Activated CD8-positive, alpha-beta memory T cell treated with anti-CD3 and anti-CD28 coated beads for 1 hour (primary cell): ENCODE measurements around the gene EIF4G3.
"Not testable (repeated sequence)": the region's sequence is repeated elsewhere in the genome, so short reads cannot be mapped to it uniquely, and the experiment has no call there.

Experiments
- DNase-seq, 2 donors: peaks; one replicate each; pipeline ENCODE4 v3.0.0-alpha.2; 2020; ENCODE audit warnings: low read depth in 1 of 2; ENCODE audit errors: extremely low read depth in 1 of 2

The EIF4G3 gene

GRCh38 chr1:20837554-20838192 lies 339.0 kb downstream of the EIF4G3 start:
- no peak for DNase-seq

- no peak for DNase-seq
Measured at GRCh38 chr1:20836230-20836629, 340.5 kb downstream of the EIF4G3 start.

DNA sequence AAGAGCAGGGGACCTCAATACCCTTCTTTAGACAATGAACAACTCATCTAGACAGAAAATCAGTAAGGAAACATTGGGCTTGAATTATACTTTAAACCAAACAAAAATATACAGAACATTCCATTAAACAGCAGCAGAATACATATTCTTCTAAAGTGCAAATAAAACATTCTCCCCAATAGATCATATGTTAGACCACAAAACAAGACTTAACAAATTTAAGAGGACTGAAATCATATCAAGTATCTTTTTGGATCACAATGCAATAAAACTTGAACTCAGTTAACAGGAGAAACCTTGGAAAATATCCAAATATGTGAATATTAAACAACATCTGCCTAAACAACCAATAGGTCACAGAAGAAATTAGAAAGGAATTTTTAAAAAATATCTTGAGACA lies 341.9 kb downstream of the EIF4G3 start:
- DNase-seq, result no peak

- no peak for DNase-seq
Measured at GRCh38 chr1:20834192-20834591, 342.5 kb downstream of the EIF4G3 start.

GRCh38 chr1:20830378-20830777 lies 346.3 kb downstream of the EIF4G3 start:
- no peak for DNase-seq

GRCh38 chr1:20829946-20830345 lies 346.8 kb downstream of the EIF4G3 start:
- no peak for DNase-seq

DNA sequence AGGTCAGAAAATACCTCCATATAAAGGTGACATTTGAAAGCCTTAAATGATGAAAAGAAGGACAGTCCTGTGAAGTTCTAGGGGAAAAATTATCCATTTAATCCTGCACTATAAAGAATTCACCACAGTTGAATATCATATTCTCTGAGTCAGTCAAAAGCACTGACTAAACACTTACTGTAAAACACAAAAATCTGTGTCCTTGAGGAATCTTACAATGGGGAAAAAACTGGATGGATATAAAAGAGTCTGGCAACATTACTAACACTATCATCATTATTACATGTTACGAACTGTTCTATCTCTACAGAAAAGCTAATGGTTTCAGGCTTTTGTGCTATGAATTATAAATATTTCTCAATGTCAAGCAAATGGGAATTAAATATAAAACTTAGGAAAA lies 347.2 kb downstream of the EIF4G3 start:
- no peak for DNase-seq

- DNase-seq, result no peak
Measured at GRCh38 chr1:20823845-20824244, 352.9 kb downstream of the EIF4G3 start.

DNA sequence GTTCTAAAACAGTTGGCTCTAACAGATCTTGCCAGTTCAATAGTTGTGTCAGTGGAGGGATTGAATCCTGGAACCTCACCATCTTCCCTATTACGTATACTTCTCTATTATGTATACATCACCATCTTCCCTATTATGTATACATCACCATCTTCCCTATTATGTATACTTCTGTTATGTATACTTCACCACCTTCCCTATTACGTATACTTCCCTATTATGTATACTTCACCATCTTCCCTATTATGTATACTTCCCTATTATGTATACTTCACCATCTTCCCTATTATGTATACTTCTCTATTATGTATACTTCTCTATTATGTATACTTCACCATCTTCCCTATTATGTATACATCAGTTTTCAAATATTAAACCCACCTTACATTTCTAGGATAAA lies 355.2 kb downstream of the EIF4G3 start:
- DNase-seq, result no peak

GRCh38 chr1:20819818-20820217 lies 356.9 kb downstream of the EIF4G3 start:
- DNase-seq, result no peak

DNA sequence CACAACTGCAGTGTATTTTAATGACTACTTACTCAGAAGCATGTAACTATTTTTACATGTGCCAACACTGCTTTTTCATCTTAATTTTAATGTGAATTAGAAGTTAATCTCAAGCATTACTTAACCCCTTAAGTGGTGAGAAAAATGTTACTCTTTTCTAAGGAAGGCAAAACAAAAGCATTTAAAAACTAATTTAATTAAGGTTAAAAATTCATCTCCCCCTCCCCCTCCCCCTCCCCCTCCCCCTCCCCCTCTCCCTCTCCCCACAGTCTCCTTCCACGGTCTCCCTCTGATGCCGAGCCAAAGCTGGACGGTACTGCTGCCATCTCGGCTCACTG lies 362.2 kb downstream of the EIF4G3 start:
- DNase-seq, result no peak

GRCh38 chr1:20811916-20812315 lies 364.8 kb downstream of the EIF4G3 start:
- no peak for DNase-seq

- no peak for DNase-seq
Measured at GRCh38 chr1:20793236-20793635, 383.5 kb downstream of the EIF4G3 start.

DNA sequence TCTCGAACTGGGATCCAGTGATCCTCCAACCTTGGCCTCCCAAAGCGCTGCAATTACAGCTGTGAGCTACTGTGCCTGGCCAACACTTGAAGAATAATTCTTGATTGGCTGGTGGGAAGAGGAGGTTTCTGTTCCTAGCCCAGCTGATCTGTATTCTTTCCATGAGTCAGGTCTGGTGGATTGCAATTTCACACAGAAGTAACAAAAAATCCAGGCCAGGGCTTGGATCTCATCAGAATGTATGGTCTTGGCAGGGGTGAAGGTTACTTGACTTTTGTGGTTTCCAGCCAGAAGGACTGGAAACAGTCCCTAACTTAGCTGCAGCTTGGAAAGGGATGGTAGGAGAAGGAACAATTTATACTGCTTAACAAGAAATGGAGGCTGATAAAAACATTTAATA lies 384.5 kb downstream of the EIF4G3 start:
- DNase-seq, result no peak

GRCh38 chr1:20790785-20791184 lies 385.9 kb downstream of the EIF4G3 start:
- DNase-seq, result no peak

GRCh38 chr1:20789598-20789997 lies 387.1 kb downstream of the EIF4G3 start:
- not testable (repeated sequence) for DNase-seq

- no peak for DNase-seq
Measured at GRCh38 chr1:20787840-20788795, 388.6 kb downstream of the EIF4G3 start.

- DNase-seq, result peak; percentile 50 to 76
Measured at GRCh38 chr1:20787029-20787839, 389.5 kb downstream of the EIF4G3 start, which contains the start of gene HP1BP3. Gene HP1BP3 (minus strand): TSS chr1:20787307. CDS start chr1:20780440, 6,867 bp downstream.

DNA sequence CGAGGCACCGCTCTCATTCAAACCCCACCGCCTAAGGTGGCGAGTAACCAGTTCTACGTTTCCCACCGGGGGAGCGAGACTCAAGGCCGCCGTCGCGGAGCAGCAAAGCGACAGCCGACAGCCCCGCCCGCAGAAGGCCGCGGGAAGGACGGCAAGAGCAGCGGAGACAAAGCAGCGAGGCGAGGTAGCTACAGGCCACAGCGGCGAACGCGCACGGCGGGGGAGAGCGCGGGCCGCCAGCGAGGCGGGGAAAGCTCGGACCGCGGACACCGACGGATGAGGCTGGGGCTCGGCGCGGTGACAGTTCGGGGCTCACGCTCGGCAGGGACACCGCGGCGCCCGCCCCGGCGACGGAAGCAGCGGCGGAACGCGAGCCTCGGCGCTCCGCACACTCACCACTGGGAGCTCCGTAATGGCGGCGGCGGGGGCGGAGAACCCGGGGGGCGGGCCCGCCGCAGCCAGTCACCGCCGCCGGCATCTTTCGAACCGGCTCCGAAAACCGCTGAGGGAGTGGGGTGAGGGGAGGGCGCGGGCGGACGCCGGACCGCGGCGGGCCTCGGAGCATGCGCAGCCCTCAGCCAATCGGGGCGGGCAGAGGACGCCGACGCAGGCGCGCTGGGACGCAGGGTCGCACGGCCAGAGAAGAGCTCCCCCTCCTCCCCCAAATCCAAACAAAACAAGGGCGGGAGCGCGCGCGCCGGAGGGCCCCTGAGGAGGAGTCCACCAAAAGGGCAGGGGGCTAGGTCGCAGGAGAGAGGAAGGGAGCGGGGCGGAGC lies 390.3 kb downstream of the EIF4G3 start:
- peak; percentile 90 to 94 for DNase-seq

GRCh38 chr1:20785907-20786252 lies 390.8 kb downstream of the EIF4G3 start:
- no peak for DNase-seq

DNA sequence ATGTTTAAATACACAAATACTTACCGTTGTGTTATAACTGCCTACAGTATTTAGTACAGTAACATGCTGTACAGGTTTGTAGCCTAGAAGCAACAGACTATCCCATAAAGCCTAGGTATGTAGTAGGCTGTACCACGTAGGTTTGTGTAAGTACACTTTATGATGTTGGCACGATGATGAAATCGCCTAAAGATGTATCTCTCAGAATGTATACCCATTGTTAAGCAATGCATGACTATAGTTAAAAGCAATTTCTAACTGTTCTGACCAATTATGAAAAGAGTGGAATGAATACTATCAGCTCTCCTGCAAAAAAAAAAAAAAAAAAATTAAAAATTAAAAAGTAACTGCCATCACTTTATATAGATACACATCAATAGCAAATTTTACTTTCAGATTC lies 401.0 kb downstream of the EIF4G3 start:
- DNase-seq, result no peak
